K562 (cell line): Measurements from ENCODE around the gene ST6GALNAC6.

Source experiments
- BCL6 ChIP-seq: fragments of 250-450 bp; sonication (Bioruptor Pico); IDR thresholded peaks from 2 replicates; pipeline ENCODE4 v1.4.0; 2020
- BRCA1 ChIP-seq, 2 experiments: fragments of 450-650 bp in 1 of 2; sonication (generic) in 1 of 2; formaldehyde crosslinking in 1 of 2; IDR thresholded peaks; 2 replicates each; pipeline versions ENCODE4 v1.5.0 to v1.6.1; 2017 to 2020; ENCODE audit warnings: mild to moderate bottlenecking in 1 of 2, missing genetic modification reagents in 1 of 2
- DIDO1 ChIP-seq: fragments of 450-650 bp; IDR thresholded peaks from 2 replicates; pipeline ENCODE4 v1.6.1; 2016; ENCODE audit warnings: low read depth, missing biosample characterization, missing genetic modification characterization
- EZH2 ChIP-seq: IDR thresholded peaks from 2 replicates; pipeline ENCODE4 v1.6.1; 2012; ENCODE audit warnings: low read depth, mild to moderate bottlenecking, inconsistent platforms, low read length, borderline replicate concordance
- RAD51 ChIP-seq: fragments of 450-650 bp; IDR thresholded peaks from 2 replicates; pipeline ENCODE4 v1.7.1; 2016; ENCODE audit warnings: low read depth, mild to moderate bottlenecking, borderline replicate concordance
- RCOR1 ChIP-seq, 2 experiments: IDR thresholded peaks; 2 replicates each; pipeline ENCODE4 v1.6.1; 2012; ENCODE audit warnings: low read depth in 2 of 2, low read length in 2 of 2, borderline replicate concordance in 1 of 2, improper control_type of control experiment in 1 of 2
- RHOXF2B ChIP-seq: fragments of 250-450 bp; sonication (Bioruptor Pico); conservative IDR thresholded peaks from 2 replicates; pipeline ENCODE4 v1.5.1; 2021
- ZNF23 ChIP-seq: fragments of 250-450 bp; sonication (Bioruptor Pico); IDR thresholded peaks from 2 replicates; pipeline ENCODE4 v1.4.0; 2020; ENCODE audit warnings: mild to moderate bottlenecking
- TF ChIP-seq, protein P1 (sequence below): fragments of 450-650 bp; IDR thresholded peaks from 2 replicates; pipeline ENCODE4 v1.6.1; 2016; ENCODE audit warnings: missing biosample characterization, missing genetic modification characterization
- TF ChIP-seq, protein P2 (sequence below), 2 experiments: fragments of 450-650 bp in 1 of 2; IDR thresholded peaks; 2 replicates each; pipeline ENCODE4 v1.6.1; 2011 to 2017; ENCODE audit warnings: low read depth in 2 of 2, antibody characterized with exemption in 1 of 2, borderline replicate concordance in 1 of 2, low read length in 1 of 2, mild to moderate bottlenecking in 1 of 2, mixed read lengths in 1 of 2; ENCODE audit not compliant: control insufficient read depth in 1 of 2
- TF ChIP-seq, protein P3 (sequence below): sonication (generic); formaldehyde crosslinking; IDR thresholded peaks from 2 replicates; pipeline ENCODE4 v1.8.0; 2022; ENCODE audit warnings: mild to moderate bottlenecking, missing genetic modification reagents
- TF ChIP-seq, protein P4 (sequence below), 3 experiments: IDR thresholded peaks in 2 of 3; conservative IDR thresholded peaks in 1 of 3; 2 replicates each; pipeline ENCODE4 v1.5.1; 2011 to 2012; ENCODE audit warnings: low read length in 3 of 3, mild to moderate bottlenecking in 3 of 3, control low read depth in 2 of 3, improper control_type of control experiment in 1 of 3, inconsistent platforms in 1 of 3, low read depth in 1 of 3, mixed read lengths in 1 of 3, moderate library complexity in 1 of 3; ENCODE audit not compliant: insufficient read depth in 2 of 3
- TF ChIP-seq, protein P5 (sequence below), 2 experiments: fragments of 150-350 bp in 1 of 2; IDR thresholded peaks; 2 replicates each; pipeline ENCODE4 v1.6.1; 2012 to 2016; ENCODE audit warnings: low read depth in 2 of 2, low read length in 2 of 2, mild to moderate bottlenecking in 1 of 2, moderate library complexity in 1 of 2

GRCh38 chr9:127854184-127854806, 45.1 kb downstream of the ST6GALNAC6 start, which contains the start of gene ENG:
- TF ChIP-seq DIDO1 (tag) (no peak), RHOXF2B (CRISPR knock-in tag) (no peak), RAD51 (no peak), ZNF23 (CRISPR knock-in tag) (no peak), BCL6 (CRISPR knock-in tag) (no peak), EZH2 (no peak), RCOR1 (IDR thresholded peaks at IDR 0.05; ENCODE audit: borderline replicate concordance in 1 of 2, low read depth in 2 of 2, low read length in 2 of 2) (no peak), BRCA1 (IDR thresholded peaks at IDR 0.05) (no peak), BRCA1 (CRISPR knock-in tag; IDR thresholded peaks at IDR 0.05) (no peak)
- TF ChIP-seq, protein P1, sequence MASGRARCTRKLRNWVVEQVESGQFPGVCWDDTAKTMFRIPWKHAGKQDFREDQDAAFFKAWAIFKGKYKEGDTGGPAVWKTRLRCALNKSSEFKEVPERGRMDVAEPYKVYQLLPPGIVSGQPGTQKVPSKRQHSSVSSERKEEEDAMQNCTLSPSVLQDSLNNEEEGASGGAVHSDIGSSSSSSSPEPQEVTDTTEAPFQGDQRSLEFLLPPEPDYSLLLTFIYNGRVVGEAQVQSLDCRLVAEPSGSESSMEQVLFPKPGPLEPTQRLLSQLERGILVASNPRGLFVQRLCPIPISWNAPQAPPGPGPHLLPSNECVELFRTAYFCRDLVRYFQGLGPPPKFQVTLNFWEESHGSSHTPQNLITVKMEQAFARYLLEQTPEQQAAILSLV (tag), result no peak
- TF ChIP-seq, protein P2, sequence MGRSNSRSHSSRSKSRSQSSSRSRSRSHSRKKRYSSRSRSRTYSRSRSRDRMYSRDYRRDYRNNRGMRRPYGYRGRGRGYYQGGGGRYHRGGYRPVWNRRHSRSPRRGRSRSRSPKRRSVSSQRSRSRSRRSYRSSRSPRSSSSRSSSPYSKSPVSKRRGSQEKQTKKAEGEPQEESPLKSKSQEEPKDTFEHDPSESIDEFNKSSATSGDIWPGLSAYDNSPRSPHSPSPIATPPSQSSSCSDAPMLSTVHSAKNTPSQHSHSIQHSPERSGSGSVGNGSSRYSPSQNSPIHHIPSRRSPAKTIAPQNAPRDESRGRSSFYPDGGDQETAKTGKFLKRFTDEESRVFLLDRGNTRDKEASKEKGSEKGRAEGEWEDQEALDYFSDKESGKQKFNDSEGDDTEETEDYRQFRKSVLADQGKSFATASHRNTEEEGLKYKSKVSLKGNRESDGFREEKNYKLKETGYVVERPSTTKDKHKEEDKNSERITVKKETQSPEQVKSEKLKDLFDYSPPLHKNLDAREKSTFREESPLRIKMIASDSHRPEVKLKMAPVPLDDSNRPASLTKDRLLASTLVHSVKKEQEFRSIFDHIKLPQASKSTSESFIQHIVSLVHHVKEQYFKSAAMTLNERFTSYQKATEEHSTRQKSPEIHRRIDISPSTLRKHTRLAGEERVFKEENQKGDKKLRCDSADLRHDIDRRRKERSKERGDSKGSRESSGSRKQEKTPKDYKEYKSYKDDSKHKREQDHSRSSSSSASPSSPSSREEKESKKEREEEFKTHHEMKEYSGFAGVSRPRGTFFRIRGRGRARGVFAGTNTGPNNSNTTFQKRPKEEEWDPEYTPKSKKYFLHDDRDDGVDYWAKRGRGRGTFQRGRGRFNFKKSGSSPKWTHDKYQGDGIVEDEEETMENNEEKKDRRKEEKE (IDR thresholded peaks at IDR 0.05; ENCODE audit: borderline replicate concordance in 1 of 2, control insufficient read depth in 1 of 2, low read depth in 2 of 2, low read length in 1 of 2), result no peak
- TF ChIP-seq, protein P3, sequence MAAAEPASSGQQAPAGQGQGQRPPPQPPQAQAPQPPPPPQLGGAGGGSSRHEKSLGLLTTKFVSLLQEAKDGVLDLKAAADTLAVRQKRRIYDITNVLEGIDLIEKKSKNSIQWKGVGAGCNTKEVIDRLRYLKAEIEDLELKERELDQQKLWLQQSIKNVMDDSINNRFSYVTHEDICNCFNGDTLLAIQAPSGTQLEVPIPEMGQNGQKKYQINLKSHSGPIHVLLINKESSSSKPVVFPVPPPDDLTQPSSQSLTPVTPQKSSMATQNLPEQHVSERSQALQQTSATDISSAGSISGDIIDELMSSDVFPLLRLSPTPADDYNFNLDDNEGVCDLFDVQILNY (CRISPR knock-in tag), result no peak
- TF ChIP-seq, protein P4, sequence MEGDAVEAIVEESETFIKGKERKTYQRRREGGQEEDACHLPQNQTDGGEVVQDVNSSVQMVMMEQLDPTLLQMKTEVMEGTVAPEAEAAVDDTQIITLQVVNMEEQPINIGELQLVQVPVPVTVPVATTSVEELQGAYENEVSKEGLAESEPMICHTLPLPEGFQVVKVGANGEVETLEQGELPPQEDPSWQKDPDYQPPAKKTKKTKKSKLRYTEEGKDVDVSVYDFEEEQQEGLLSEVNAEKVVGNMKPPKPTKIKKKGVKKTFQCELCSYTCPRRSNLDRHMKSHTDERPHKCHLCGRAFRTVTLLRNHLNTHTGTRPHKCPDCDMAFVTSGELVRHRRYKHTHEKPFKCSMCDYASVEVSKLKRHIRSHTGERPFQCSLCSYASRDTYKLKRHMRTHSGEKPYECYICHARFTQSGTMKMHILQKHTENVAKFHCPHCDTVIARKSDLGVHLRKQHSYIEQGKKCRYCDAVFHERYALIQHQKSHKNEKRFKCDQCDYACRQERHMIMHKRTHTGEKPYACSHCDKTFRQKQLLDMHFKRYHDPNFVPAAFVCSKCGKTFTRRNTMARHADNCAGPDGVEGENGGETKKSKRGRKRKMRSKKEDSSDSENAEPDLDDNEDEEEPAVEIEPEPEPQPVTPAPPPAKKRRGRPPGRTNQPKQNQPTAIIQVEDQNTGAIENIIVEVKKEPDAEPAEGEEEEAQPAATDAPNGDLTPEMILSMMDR (IDR thresholded peaks at IDR 0.05 in 2 of 3, conservative IDR thresholded peaks at IDR 0.05 in 1 of 3; ENCODE audit: insufficient read depth in 2 of 3, low read depth in 1 of 3, low read length in 3 of 3), result no peak
- TF ChIP-seq, protein P5, sequence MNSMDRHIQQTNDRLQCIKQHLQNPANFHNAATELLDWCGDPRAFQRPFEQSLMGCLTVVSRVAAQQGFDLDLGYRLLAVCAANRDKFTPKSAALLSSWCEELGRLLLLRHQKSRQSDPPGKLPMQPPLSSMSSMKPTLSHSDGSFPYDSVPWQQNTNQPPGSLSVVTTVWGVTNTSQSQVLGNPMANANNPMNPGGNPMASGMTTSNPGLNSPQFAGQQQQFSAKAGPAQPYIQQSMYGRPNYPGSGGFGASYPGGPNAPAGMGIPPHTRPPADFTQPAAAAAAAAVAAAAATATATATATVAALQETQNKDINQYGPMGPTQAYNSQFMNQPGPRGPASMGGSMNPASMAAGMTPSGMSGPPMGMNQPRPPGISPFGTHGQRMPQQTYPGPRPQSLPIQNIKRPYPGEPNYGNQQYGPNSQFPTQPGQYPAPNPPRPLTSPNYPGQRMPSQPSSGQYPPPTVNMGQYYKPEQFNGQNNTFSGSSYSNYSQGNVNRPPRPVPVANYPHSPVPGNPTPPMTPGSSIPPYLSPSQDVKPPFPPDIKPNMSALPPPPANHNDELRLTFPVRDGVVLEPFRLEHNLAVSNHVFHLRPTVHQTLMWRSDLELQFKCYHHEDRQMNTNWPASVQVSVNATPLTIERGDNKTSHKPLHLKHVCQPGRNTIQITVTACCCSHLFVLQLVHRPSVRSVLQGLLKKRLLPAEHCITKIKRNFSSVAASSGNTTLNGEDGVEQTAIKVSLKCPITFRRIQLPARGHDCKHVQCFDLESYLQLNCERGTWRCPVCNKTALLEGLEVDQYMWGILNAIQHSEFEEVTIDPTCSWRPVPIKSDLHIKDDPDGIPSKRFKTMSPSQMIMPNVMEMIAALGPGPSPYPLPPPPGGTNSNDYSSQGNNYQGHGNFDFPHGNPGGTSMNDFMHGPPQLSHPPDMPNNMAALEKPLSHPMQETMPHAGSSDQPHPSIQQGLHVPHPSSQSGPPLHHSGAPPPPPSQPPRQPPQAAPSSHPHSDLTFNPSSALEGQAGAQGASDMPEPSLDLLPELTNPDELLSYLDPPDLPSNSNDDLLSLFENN (IDR thresholded peaks at IDR 0.05; ENCODE audit: low read depth in 2 of 2, low read length in 2 of 2), result no peak
